Sciatic nerve (tissue), 2 donors: ENCODE measurements around the gene ZEB2. TPM values are rescaled to one million over a fixed set of nuclear protein-coding genes. Genes with fewer than 3 reads are reported as not detected.
A peak's percentile ranks its signal among the peaks of the same experiment; 100 is the strongest.

Experiments
- ATAC-seq: fragments of 200-7000 bp; cut with Tn5 transposase; one replicate; pipeline ENCODE4 v1.9.1; 2020; ENCODE audit warnings: mild to moderate bottlenecking, moderate library complexity
- DNase-seq: peaks from one replicate; pipeline ENCODE4 v3.0.0-alpha.2; 2020; ENCODE audit warnings: low spot score
- intact Hi-C: fragments of 100-400 bp; cut with DNase I; formaldehyde crosslinking; loops from one replicate; pipeline ENCODE4 v1.14.2; 2022
- total RNA-seq: library from RNA; stranded (reverse); fragmentation: NEBNext Ultra II Directional; extraction: Animal tissue kit (Norgen Biotek cat#: 25700); gene quantifications from one replicate; pipeline ENCODE4 v1.2.1, GENCODE V29; 2021
- donor health status: DM: no; HTN: no; CAD: no.
- donor health status: DM: no; HTN: no; CAD: no.

Gene ZEB2
- total RNA-seq, 1 donor from 2014 or later, result 440 TPM

GRCh38 chr2:144516411-144516980, 3.4 kb downstream of the ZEB2 start:
- DNase-seq (no peak), ATAC-seq (no peak)
- intact Hi-C loops, result no loop called here

DNA sequence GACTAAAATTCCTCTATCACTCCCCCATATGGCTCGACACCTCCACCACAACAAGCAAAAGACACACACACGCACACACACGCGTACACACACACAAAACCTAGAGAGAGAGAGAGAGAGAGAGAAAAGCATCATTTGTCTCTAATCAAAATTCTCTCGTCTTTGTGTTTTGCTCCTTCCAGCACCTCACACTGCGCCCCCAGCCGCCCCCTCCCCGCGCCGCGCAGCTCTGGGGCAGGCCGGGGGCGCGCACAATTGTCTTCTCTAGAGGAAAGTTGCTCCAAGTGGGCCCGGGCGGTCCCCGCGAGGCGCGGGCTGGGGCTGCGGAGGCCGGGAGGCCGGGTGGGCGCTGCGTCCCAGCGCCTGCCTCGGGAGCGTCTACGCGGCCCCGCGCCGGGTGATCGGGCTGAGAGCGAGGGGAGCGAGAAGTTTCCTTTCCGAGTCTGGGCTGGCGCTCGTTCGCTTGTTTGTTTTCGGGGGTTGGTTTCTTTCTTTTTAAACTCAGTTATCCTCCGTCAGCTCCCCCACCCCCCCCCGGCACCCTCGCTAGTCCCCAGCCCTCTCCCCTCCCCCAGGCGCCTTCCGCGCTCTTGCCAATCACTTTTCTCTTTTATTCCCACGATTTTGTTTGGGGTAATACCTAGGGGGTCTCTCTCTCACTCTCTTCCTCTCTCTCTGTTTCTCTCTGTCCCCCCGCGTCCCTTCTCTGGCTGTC, 4.1 kb downstream of the ZEB2 start:
- DNase-seq (peak; percentile 82), ATAC-seq (peak; percentile 8)
- intact Hi-C loops, result no loop called here

DNA sequence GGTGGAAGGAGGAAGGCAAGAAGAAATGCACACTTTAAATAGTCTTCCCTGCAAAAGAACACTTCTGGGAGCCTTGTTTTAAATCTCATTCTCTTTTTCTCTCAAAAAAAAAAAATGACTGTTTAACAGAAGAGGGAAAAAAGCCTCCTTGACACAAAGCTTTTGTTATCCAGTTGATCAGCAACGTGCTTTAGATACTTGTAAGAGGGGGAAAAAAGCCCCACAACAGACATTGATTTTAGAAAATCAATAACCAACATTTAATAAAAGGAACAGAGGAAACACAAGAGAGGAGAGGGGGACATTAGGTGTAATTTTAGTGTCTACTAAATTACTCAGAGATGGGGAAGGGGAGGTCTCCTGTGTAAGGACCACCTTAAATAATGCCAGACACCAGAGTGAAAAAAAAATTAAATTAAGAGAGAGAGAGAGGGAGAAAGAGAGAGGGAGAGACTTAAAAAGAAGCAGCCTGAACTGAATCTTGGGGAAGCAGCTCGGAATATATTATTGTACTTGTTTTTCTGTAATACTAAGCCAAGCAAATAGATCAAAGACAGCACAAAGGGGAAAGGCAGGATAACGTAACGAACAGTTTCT, 4.7 kb downstream of the ZEB2 start:
- intact Hi-C loops, result no loop called here
- no peak for ATAC-seq
- DNase-seq, result no peak

- ATAC-seq, result peak; percentile 2
- no peak for DNase-seq
- intact Hi-C loops, result no loop called here
These were observed 5.3 kb downstream of the ZEB2 start for GRCh38 chr2:144514616-144515091.

DNA sequence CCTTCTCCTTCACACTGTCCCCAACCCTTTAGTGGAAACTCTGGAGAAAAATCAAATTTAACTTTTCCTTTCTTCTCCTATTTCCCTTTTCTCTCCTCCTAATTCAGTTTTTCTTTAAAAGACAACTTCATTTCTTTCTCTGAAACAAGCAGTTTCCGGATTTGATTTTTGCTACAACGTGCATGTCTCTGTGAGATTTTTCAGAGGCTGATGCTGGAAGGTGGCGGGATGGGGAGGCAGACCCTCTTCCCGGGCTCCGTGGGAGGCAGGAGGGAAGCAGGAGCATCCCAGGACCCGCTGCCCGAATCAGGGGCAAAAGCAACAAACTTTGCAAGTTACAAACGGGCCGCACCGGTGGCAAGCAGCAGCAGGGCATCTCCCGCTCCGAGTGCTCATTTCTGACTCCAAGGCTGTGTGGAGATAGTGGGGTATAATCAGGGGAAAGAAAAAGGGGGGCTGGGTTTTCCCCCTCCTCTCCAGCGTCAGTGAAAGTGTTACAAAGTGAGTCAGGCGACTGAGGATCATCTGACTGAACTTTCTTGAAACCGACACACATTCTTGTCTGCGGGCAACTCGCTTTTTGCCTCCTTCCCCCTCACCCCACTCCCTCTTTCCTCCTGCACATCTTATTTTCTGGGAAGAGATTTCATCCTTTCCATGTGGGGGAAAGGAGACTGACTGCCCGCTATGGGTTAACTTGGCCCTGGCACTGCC, 6.4 kb downstream of the ZEB2 start:
- no peak for DNase-seq
- ATAC-seq, result peak; percentile 24
- intact Hi-C loops, result no loop called here

DNA sequence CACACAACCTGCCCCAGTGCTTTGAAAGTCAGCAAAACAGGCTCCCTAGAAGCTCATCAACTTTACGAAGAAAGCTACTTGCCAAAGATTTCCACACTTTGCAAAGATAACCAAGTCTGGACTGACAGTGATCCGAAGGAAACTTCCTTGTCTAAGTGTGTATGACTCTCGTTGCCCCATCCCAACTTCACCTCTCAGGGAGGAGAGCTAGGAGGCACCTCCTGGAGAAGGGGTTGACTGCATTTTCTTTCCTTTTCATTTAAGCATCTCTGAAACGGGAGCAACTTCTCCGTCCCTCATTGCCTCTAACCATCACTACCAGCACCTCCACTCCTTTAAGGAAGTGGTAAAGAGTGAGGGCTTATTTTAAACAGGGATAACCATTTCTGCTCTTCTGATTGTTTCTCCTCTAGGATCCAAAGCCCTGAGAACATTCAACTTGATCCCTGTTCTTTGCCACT, 7.0 kb downstream of the ZEB2 start:
- ATAC-seq (no peak), DNase-seq (no peak)
- intact Hi-C loops, result no loop called here

GRCh38 chr2:144512470-144512869, 7.4 kb downstream of the ZEB2 start:
- no peak for DNase-seq
- no peak for ATAC-seq
- intact Hi-C loops, result no loop called here

GRCh38 chr2:144511937-144512336, 8.0 kb downstream of the ZEB2 start:
- no peak for DNase-seq
- intact Hi-C loops, result no loop called here
- ATAC-seq, result no peak

- intact Hi-C loops, result no loop called here
- no peak for DNase-seq
These were observed 8.6 kb downstream of the ZEB2 start for GRCh38 chr2:144511226-144511810.

GRCh38 chr2:144510294-144510991, 9.5 kb downstream of the ZEB2 start:
- intact Hi-C loops, result no loop called here
- ATAC-seq (peak; percentile 45), DNase-seq (no peak)

More at GRCh38 chr2:144511226-144511810, 8.6 kb downstream of the ZEB2 start:
- ATAC-seq, result no peak

DNA sequence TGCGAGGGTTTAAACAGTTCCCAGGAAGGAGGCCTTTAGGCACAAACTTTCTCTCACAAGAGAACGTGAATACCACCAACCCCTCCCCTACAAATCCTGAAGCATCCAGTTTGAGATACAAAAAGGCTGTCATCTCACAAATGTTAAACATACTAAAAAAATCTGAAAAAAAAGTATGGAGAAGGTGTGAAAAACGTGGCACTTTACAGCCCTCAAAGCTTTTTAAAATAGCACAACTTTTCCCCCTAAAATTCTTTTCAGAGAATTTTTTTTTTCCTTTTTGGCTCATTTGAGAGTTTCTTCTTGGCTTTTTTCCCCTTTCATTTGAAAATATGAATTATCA, 10.1 kb downstream of the ZEB2 start:
- intact Hi-C loops, result loop anchor here (5.0 kb wide), 1 partner anchor 412 kb away; no protein-coding TSS in a partner anchor
- ATAC-seq, result no peak
- no peak for DNase-seq

GRCh38 chr2:144509001-144509878, 10.7 kb downstream of the ZEB2 start:
- ATAC-seq (no peak), DNase-seq (no peak)
- intact Hi-C loops, result loop anchor here (5.0 kb wide), 1 partner anchor 413 kb away; no protein-coding TSS in a partner anchor

GRCh38 chr2:144508172-144508851, 11.6 kb downstream of the ZEB2 start:
- peak; percentile 23 for ATAC-seq
- no peak for DNase-seq
- intact Hi-C loops, result loop anchor here (5.0 kb wide), 1 partner anchor 414 kb away; no protein-coding TSS in a partner anchor

DNA sequence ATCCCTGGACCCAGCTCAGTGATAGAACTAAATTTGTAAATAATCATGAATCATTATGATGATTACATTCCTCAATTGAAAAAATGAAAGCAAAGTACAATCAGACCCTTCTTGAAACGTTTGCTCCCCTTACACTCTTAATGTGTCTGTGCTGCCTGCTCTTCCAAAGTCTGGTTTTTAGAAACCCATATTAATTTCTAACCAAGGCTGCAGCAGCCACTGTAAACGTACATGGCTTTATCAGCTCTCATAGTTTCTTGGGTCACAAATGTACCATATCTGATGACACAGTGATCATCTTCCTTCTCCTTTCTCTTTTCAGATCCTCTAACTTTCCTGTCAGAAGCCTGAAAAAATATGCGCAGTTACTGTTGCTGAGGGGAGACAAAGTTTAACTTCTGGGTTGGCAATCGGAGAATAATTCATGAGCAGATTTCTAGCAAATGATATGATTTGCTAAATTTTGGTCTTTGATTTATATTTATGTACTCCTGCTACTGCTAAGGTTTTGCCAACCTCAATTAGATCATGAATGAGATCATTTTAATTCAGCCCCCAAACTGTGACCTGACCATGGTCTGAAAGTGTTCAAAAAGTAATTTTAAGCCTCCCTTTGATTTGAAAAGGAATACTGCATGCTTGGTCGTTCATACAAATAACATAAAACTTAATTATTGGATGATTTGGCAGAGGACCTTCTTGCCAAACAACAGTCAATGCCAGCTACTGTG, 12.3 kb downstream of the ZEB2 start:
- ATAC-seq, result no peak
- intact Hi-C loops, result loop anchor here (5.0 kb wide), 1 partner anchor 415 kb away; no protein-coding TSS in a partner anchor
- DNase-seq, result no peak

DNA sequence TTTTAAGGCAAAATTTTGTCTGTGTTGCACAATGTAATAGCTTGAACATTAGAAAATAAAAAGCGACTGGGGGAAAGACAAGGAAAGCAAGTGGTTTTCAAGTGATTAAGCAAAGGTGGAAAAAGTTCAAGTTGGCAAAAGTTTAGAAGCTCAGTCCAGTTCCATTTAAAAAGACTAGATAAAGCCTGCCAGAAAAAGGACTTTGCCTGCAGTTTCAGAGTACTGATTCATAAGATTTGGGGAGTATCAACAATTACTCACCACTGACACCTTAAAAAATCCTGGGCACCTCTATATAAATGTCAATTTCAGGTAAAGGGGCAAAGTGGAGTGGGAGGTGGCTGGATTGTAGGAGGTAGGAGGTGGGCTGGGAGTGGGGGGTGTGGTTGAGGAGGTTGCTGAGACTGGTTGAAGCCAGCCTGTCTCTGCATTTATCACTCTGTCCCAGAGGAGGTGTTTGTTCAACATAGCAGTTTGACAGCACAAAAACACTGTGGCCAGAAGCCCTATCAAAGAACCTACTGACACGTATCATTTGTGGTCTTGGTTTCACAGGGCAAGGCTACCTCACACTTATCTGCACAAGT, 14.6 kb downstream of the ZEB2 start:
- intact Hi-C loops, result loop anchor here (5.0 kb wide), 1 partner anchor 417 kb away; no protein-coding TSS in a partner anchor
- ATAC-seq (peak; percentile 71), DNase-seq (no peak)

GRCh38 chr2:144504218-144504641, 15.7 kb downstream of the ZEB2 start:
- DNase-seq, result no peak
- intact Hi-C loops, result no loop called here
- ATAC-seq, result peak; percentile 16
